HepG2 (cell line): ENCODE data around the gene TRIM42. TPM values are rescaled to one million over a fixed set of nuclear protein-coding genes. Genes with fewer than 3 reads are reported as not detected.

ENCODE experiments used
- ATAC-seq: fragments of 200-7000 bp; cut with Tn5 transposase; 3 replicates; pipeline ENCODE4 v1.9.1; 2020; ENCODE audit warnings: mild to moderate bottlenecking, moderate library complexity
- BruUV-seq: library from RNA; stranded (reverse); fragments of 400-500 nt; replicated peaks from 2 replicates; lab custom pipeline; 2021; lab: Mats Ljungman, UMichigan
- CTCF ChIA-PET: fragments of 300-600 bp; formaldehyde crosslinking; extraction: SDS; loops from one replicate; lab custom pipeline; 2021; ENCODE audit warnings: low total read pairs, inconsistent platforms, low intra/inter-chr PET ratio; lab: Yijun Ruan, JAX
- POLR2A ChIA-PET: fragments of 350-600 bp; sonication (Branson Sonifier 250); formaldehyde crosslinking; loops from one replicate; lab custom pipeline; 2020; ENCODE audit warnings: antibody characterized with exemption, inconsistent platforms; lab: Yijun Ruan, JAX
- DNase-seq: peaks from one replicate; pipeline ENCODE4 v3.0.0-alpha.2; 2015; ENCODE audit warnings: low spot score
- FAIRE-seq: peaks from 3 replicates; lab custom pipeline; 2011; peaks lifted over from hg19 to GRCh38; lab: Jason Lieb, UNC
- H2AFZ ChIP-seq: one replicate; pipeline ENCODE4 v1.6.1; 2011; ENCODE audit warnings: low read length, inconsistent platforms
- H3K27ac ChIP-seq: fragments of 300-600 bp; 3 replicates; pipeline ENCODE4 v1.8.0; 2011; ENCODE audit warnings: mixed run types, mild to moderate bottlenecking, mixed read lengths, low read length, inconsistent platforms; ENCODE audit not compliant: insufficient read depth; ENCODE audit errors: extremely low read length
- H3K27me3 ChIP-seq, 2 experiments: fragments of 200-600 bp in 1 of 2; 2 replicates in 1 of 2; 3 replicates in 1 of 2; pipeline versions ENCODE4 v1.6.0 to v1.8.0; 2011; ENCODE audit warnings: low read length in 2 of 2, mild to moderate bottlenecking in 2 of 2, moderate library complexity in 2 of 2, inconsistent platforms in 1 of 2; ENCODE audit not compliant: insufficient read depth in 2 of 2, control insufficient read depth in 1 of 2
- H3K36me3 ChIP-seq, 2 experiments: fragments of 200-600 bp in 1 of 2; replicated peaks in 1 of 2; 2 replicates in 1 of 2; 3 replicates in 1 of 2; pipeline versions ENCODE4 v1.5.1 to v1.8.0; 2011; ENCODE audit warnings: low read length in 2 of 2, inconsistent platforms in 1 of 2; ENCODE audit not compliant: insufficient read depth in 2 of 2, control insufficient read depth in 1 of 2
- H3K4me1 ChIP-seq: 2 replicates; pipeline ENCODE4 v1.5.1; 2012; ENCODE audit warnings: low read length, inconsistent platforms; ENCODE audit not compliant: insufficient read depth
- H3K4me2 ChIP-seq: 2 replicates; pipeline ENCODE4 v1.6.0; 2011; ENCODE audit warnings: low read depth, low read length, inconsistent platforms
- H3K4me3 ChIP-seq, 3 experiments: fragments of 200-600 bp in 1 of 3; sonication (generic), shearing (Covaris generic) in 1 of 3; replicated peaks in 1 of 3; 2 replicates each; pipeline ENCODE4 v1.5.1; 2011 to 2016; ENCODE audit warnings: low read length in 3 of 3, inconsistent platforms in 2 of 3, low read depth in 2 of 3, mild to moderate bottlenecking in 2 of 3, control low read depth in 1 of 3, mixed read lengths in 1 of 3; ENCODE audit not compliant: insufficient read depth in 1 of 3
- H3K79me2 ChIP-seq: one replicate; pipeline ENCODE4 v1.6.1; 2011; ENCODE audit warnings: low read length, inconsistent platforms; ENCODE audit not compliant: insufficient read depth
- H3K9ac ChIP-seq: 2 replicates; pipeline ENCODE4 v1.6.0; 2011; ENCODE audit warnings: mild to moderate bottlenecking, low read depth, low read length, inconsistent platforms; ENCODE audit not compliant: insufficient read depth
- H3K9me3 ChIP-seq: 2 replicates; pipeline ENCODE4 v1.5.1; 2012; ENCODE audit warnings: mild to moderate bottlenecking, low read length
- H4K20me1 ChIP-seq: 2 replicates; pipeline ENCODE4 v1.6.0; 2011; ENCODE audit warnings: inconsistent platforms, mild to moderate bottlenecking, low read length, moderate library complexity; ENCODE audit not compliant: insufficient read depth
- CHD2 ChIP-seq: IDR thresholded peaks from 2 replicates; pipeline ENCODE4 v1.6.1; 2011; ENCODE audit warnings: low read depth, low read length, improper control_type of control experiment
- FOXM1 ChIP-seq: sonication (generic); formaldehyde crosslinking; IDR thresholded peaks from 2 replicates; pipeline ENCODE4 v1.5.0; 2020; ENCODE audit warnings: missing genetic modification reagents
- GLI4 ChIP-seq: sonication (generic); formaldehyde crosslinking; IDR thresholded peaks from 2 replicates; pipeline ENCODE4 v1.5.1; 2020; ENCODE audit warnings: missing genetic modification reagents, mild to moderate bottlenecking, moderate library complexity, borderline replicate concordance
- KDM4B ChIP-seq: sonication (generic); formaldehyde crosslinking; IDR thresholded peaks from 2 replicates; pipeline ENCODE4 v1.4.0; 2020; ENCODE audit warnings: missing genetic modification reagents
- MATR3 ChIP-seq: sonication (generic); formaldehyde crosslinking; IDR thresholded peaks from 2 replicates; pipeline ENCODE4 v1.4.0; 2020; ENCODE audit warnings: missing genetic modification reagents
- MED13 ChIP-seq: sonication (generic); formaldehyde crosslinking; IDR thresholded peaks from 2 replicates; pipeline ENCODE4 v1.5.0; 2020; ENCODE audit warnings: missing genetic modification reagents
- TAF15 ChIP-seq: fragments of 200-400 bp; formaldehyde crosslinking; IDR thresholded peaks from one replicate; pipeline ENCODE4 v1.6.1; 2018; ENCODE audit warnings: mild to moderate bottlenecking, low read depth, low read length; ENCODE audit not compliant: poor library complexity, severe bottlenecking
- ZEB1 ChIP-seq: IDR thresholded peaks from 2 replicates; pipeline ENCODE4 v1.6.1; 2012; ENCODE audit warnings: mild to moderate bottlenecking, low read depth, inconsistent platforms; ENCODE audit not compliant: insufficient replicate concordance
- ZFP82 ChIP-seq: sonication (generic); formaldehyde crosslinking; IDR thresholded peaks from 2 replicates; pipeline ENCODE4 v1.5.1; 2020; ENCODE audit warnings: mild to moderate bottlenecking, missing genetic modification reagents, borderline replicate concordance
- ZNF768 ChIP-seq: sonication (generic); formaldehyde crosslinking; IDR thresholded peaks from 2 replicates; pipeline ENCODE4 v1.4.0; 2020; ENCODE audit warnings: missing genetic modification reagents
- WGBS: methylation state at CpG from one replicate; pipeline ENCODE4 v1.1.6; 2017; ENCODE audit warnings: low lambda C conversion rate; 5-methylcytosine and 5-hydroxymethylcytosine counted together
- in situ Hi-C: cut with HindIII; loops from 2 replicates; pipeline ENCODE4 v1.10.0; 2017; ENCODE audit warnings: low pct_unique_long_range_greater_than_20kb; ENCODE audit not compliant: extremely low pct_ligation_motif_present
- intact Hi-C: fragments of 100-400 bp; cut with micrococcal nuclease; formaldehyde crosslinking; loops from one replicate; pipeline ENCODE4 v1.10.0; 2022; ENCODE audit not compliant: unreplicated experiment
- polyA plus RNA-seq, 8 experiments: library from polyadenylated mRNA; depleted of rRNA in 3 of 8; stranded (reverse) in 7 of 8; unstranded in 1 of 8; fragments of >200 nt; fragmentation: Illumina TruSeq in 4 of 8; extraction: Trizol in 4 of 8; gene quantifications; 2 replicates each; pipeline versions ENCODE4 v1.2.1 to v1.2.3, GENCODE V29; 2011 to 2016; ENCODE audit warnings: low read depth in 4 of 8, missing spikeins in 1 of 8, mixed read lengths in 1 of 8; ENCODE audit not compliant: insufficient read depth in 1 of 8
- total RNA-seq, 5 experiments: library from RNA; depleted of rRNA; stranded (reverse); fragments of >200 nt; fragmentation: Illumina TruSeq; extraction: Trizol; gene quantifications; 2 replicates each; pipeline ENCODE4 v1.2.3, GENCODE V29; 2016; ENCODE audit warnings: low read depth in 1 of 5
- TF ChIP-seq, protein P1 (sequence below): sonication (generic); formaldehyde crosslinking; IDR thresholded peaks from 2 replicates; pipeline ENCODE4 v1.5.0; 2020; ENCODE audit warnings: mild to moderate bottlenecking, missing genetic modification reagents
- TF ChIP-seq, protein P2 (sequence below): IDR thresholded peaks from 2 replicates; pipeline ENCODE4 v1.6.1; 2016; ENCODE audit warnings: missing compliant biosample characterization, missing genetic modification reagents, borderline replicate concordance
- TF ChIP-seq, protein P3 (sequence below): sonication (generic); formaldehyde crosslinking; conservative IDR thresholded peaks from 2 replicates; pipeline ENCODE4 v1.8.0; 2022; ENCODE audit warnings: missing genetic modification reagents
- TF ChIP-seq, protein P4 (sequence below): sonication (generic); formaldehyde crosslinking; IDR thresholded peaks from 2 replicates; pipeline ENCODE4 v1.4.0; 2020; ENCODE audit warnings: mild to moderate bottlenecking, low read depth, missing genetic modification reagents
- TF ChIP-seq, protein P5 (sequence below): sonication (generic); formaldehyde crosslinking; IDR thresholded peaks from 2 replicates; pipeline ENCODE4 v1.9.0; 2021; ENCODE audit warnings: missing genetic modification reagents, borderline replicate concordance

TRIM42 gene
- total and polyA plus RNA-seq, 2 of the 13 experiments (the other 11 are each of a cell fraction or from before 2014, with no cell fraction given) = not detected

DNA sequence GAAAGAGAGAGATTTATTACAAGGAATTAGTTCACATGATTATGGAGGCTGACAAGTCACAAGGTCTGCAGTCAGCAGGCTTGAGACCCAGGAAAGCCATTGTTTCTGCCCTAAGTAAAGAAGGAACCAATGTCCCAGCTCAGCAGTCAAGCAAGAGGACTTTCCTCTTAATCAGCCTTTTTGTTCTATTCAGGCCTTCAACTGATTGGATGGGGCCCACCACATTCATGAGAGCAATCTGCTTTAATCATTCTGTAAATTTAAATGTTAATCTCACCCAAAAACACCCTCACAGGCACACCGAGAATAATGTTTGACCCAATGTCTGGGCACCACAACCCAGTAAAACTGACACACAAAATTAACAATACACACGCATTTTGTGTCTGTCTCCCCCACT, 64.3 kb downstream of the TRIM42 start:
- 20% methylated on average over 2 of the region's 2 CpGs for WGBS
- H3K9ac ChIP-seq = no peak overlapping the region
- H3K4me2 ChIP-seq = no peak overlapping the region
- BruUV-seq = no TSS peak
- no peaks in the 10 kb centered on the region for H4K20me1 ChIP-seq
- FAIRE-seq = no peak
- no peaks in the 10 kb centered on the region for H3K27me3 ChIP-seq
- ChIA-PET CTCF (no interaction called here), POLR2A (no interaction called here)
- no peak overlapping the region for H3K27ac ChIP-seq
- no peak overlapping the region for H3K4me3 ChIP-seq
- no peaks in the 10 kb centered on the region for H3K9me3 ChIP-seq
- TF ChIP-seq, protein P1, sequence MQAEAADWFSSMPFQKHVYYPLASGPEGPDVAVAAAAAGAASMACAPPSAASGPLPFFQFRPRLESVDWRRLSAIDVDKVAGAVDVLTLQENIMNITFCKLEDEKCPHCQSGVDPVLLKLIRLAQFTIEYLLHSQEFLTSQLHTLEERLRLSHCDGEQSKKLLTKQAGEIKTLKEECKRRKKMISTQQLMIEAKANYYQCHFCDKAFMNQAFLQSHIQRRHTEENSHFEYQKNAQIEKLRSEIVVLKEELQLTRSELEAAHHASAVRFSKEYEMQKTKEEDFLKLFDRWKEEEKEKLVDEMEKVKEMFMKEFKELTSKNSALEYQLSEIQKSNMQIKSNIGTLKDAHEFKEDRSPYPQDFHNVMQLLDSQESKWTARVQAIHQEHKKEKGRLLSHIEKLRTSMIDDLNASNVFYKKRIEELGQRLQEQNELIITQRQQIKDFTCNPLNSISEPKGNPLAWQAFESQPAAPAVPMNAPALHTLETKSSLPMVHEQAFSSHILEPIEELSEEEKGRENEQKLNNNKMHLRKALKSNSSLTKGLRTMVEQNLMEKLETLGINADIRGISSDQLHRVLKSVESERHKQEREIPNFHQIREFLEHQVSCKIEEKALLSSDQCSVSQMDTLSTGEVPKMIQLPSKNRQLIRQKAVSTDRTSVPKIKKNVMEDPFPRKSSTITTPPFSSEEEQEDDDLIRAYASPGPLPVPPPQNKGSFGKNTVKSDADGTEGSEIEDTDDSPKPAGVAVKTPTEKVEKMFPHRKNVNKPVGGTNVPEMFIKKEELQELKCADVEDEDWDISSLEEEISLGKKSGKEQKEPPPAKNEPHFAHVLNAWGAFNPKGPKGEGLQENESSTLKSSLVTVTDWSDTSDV (CRISPR knock-in tag) = no peak
- TF ChIP-seq, protein P2, sequence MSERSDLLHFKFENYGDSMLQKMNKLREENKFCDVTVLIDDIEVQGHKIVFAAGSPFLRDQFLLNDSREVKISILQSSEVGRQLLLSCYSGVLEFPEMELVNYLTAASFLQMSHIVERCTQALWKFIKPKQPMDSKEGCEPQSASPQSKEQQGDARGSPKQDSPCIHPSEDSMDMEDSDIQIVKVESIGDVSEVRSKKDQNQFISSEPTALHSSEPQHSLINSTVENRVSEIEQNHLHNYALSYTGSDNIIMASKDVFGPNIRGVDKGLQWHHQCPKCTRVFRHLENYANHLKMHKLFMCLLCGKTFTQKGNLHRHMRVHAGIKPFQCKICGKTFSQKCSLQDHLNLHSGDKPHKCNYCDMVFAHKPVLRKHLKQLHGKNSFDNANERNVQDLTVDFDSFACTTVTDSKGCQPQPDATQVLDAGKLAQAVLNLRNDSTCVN (CRISPR knock-in tag) = no peak
- TF ChIP-seq, protein P3, sequence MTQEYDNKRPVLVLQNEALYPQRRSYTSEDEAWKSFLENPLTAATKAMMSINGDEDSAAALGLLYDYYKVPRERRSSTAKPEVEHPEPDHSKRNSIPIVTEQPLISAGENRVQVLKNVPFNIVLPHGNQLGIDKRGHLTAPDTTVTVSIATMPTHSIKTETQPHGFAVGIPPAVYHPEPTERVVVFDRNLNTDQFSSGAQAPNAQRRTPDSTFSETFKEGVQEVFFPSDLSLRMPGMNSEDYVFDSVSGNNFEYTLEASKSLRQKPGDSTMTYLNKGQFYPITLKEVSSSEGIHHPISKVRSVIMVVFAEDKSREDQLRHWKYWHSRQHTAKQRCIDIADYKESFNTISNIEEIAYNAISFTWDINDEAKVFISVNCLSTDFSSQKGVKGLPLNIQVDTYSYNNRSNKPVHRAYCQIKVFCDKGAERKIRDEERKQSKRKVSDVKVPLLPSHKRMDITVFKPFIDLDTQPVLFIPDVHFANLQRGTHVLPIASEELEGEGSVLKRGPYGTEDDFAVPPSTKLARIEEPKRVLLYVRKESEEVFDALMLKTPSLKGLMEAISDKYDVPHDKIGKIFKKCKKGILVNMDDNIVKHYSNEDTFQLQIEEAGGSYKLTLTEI (CRISPR knock-in tag) = no peak
- TF ChIP-seq KDM4B (CRISPR knock-in tag) = no peak
- TF ChIP-seq ZNF768 = no peak
- TF ChIP-seq, protein P4, sequence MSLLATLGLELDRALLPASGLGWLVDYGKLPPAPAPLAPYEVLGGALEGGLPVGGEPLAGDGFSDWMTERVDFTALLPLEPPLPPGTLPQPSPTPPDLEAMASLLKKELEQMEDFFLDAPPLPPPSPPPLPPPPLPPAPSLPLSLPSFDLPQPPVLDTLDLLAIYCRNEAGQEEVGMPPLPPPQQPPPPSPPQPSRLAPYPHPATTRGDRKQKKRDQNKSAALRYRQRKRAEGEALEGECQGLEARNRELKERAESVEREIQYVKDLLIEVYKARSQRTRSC (CRISPR knock-in tag) = no peak
- TF ChIP-seq ZEB1 = no peak
- TF ChIP-seq TAF15 = no peak
- TF ChIP-seq MATR3 (CRISPR knock-in tag) = no peak
- no peak for TF ChIP-seq MED13 (CRISPR knock-in tag)
- no peak for TF ChIP-seq ZFP82
- TF ChIP-seq, protein P5, sequence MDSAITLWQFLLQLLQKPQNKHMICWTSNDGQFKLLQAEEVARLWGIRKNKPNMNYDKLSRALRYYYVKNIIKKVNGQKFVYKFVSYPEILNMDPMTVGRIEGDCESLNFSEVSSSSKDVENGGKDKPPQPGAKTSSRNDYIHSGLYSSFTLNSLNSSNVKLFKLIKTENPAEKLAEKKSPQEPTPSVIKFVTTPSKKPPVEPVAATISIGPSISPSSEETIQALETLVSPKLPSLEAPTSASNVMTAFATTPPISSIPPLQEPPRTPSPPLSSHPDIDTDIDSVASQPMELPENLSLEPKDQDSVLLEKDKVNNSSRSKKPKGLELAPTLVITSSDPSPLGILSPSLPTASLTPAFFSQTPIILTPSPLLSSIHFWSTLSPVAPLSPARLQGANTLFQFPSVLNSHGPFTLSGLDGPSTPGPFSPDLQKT (CRISPR knock-in tag) = no peak
- TF ChIP-seq FOXM1 = no peak
- TF ChIP-seq CHD2 = no peak
- TF ChIP-seq GLI4 = no peak
- H3K79me2 ChIP-seq = no peaks in the 10 kb centered on the region
- H2AFZ ChIP-seq = no peak overlapping the region
- intact Hi-C loops = no loop called here
- no peak for DNase-seq
- H3K4me1 ChIP-seq = no peaks in the 10 kb centered on the region
- in situ Hi-C loops = loop anchor here (25.0 kb wide), 1 partner anchor 180 kb away; no protein-coding TSS in a partner anchor
- no peaks in the 10 kb centered on the region for H3K36me3 ChIP-seq
- ATAC-seq = no peak
